GM18502 (cell line): ENCODE data around the gene TPRG1.

ENCODE experiments used
- ATAC-seq: cut with Tn5 transposase; IDR thresholded peaks from one replicate; pipeline ENCODE4 v1.9.1; 2021; ENCODE audit warnings: mild to moderate bottlenecking; ENCODE audit not compliant: unreplicated experiment, poor library complexity

The TPRG1 gene

DNA sequence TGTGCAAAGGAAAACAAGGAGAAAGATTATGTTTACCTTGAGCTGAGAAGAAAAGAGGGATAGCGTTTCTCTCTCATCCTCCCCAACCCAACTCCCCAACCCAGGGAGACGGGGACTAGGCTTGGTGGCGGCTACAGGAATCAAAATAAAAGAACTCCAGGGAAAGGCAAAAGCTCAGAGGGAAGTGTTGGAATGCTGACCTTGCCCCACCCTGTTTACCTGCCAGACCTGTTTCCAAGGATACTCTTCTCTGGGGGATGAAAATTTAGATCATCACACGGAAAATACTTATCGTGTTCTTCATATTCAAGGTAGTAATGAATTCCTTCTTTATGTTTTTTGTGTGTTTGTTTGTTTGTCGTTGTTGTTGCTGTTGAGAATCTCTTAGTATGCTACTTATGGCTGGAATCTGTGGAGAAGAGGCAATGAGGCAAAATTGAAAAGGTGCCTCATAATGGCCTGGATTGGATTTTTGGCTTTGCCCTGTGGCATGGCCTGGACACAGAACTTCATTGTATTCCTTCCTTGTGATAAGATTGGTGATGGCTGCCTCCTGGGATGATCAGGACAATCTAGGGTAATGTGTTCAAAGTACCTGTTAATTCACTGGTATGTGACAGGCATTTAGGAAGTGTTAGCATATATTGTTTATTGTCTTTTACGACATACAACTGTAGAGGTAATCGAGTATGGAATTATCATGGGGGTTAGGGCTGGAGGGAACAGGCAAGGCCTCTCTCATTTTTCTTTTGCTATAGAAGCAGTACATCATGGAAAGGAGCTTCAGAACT, 11.1 kb upstream of the TPRG1 start:
- no peak for ATAC-seq

DNA sequence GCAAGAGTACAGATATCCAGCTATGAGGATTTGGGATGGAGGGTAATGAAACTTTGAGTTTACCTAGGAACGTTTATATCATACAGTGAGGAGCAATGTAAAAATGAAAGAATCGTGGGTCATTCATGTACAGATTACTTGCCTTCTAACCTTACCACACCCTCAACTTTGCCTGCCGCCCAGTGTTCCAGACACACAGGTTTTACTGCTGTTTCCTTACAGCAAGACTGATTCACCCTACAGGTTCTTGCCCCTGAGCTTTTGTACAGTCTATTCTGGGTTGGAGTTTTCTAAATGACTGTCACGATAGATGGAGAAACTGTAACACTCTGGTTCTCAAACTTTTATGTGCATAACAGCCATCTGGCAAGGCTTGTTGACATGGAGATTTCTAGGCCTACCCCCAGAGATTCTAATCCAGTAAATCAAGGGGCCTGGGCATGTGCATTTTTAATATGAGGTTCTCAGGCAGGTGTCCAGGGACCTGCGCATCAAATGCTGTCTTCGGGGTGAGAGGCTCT, 6.6 kb upstream of the TPRG1 start:
- ATAC-seq, result no peak

DNA sequence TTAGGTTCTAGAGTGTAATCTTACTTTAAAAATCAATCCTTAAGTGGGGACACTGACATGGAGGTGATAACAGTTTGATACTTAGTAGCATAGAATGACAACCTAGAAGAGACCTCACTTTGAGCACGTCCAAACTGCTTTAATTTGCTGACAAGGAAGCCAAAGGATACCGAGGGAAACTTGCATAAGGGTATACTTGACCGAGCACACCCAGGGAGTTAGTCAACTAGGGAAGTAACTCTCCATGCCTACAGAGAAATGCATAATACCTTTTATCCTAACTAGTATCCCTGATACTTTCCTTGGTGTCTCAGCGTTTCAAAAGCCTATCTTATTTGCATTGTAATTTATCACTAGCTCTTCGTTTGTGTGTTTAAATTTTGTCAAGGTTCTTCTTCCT, 5.5 kb upstream of the TPRG1 start:
- no peak for ATAC-seq

DNA sequence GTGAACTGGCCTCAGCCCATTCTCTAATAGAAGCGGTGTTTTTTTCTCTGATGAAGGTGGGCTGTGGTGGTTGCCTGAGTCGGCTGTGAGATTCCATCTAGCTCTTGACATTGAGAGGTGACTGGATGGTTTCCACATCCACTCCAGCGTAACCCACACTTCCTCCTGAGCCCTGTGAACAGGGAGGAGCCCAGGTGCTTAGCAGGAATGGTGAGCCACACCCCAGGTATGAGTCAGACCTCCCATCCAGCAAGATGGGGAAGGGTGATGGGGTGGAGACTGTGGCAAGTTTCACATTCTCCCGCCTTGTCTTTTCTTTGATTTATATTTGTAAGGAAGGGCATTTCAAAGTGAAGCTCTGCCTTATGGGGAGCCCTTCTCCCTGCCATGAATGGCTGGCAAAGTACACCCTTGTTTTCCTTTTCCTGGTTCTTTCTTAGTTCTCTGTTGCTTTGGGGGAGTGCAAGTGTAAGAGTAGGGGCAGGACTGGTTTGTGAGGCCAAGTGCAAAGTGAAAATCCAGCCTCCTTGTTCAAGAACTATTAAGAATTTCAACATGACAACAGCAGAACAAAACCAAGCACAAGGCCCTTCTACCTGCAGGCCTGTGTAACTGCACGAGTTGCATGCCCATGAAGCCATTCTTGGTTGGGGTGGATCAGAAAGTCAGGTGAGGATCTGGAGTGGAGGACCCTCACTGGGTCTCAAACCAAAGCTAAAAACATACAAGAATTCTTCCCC, 4.6 kb upstream of the TPRG1 start:
- ATAC-seq, result no peak

DNA sequence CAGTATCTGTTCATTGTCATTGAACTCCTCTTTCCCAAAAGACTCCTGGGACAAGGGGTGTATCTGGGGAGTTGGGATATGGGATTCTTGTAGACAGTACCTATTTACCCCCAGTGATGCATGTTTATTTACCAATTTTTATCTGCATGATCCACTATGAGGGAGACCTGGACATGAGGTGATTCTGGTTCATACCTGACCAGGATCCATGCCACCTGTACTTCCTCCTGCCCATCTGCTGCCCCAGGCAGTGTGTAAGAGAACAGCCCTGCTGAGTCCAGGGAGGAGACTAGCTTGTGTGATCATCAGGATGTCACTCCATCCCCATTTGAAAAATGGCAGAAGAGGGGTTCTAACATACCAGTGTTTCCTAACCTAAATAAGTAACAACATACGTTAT, 3.1 kb upstream of the TPRG1 start:
- no peak for ATAC-seq

DNA sequence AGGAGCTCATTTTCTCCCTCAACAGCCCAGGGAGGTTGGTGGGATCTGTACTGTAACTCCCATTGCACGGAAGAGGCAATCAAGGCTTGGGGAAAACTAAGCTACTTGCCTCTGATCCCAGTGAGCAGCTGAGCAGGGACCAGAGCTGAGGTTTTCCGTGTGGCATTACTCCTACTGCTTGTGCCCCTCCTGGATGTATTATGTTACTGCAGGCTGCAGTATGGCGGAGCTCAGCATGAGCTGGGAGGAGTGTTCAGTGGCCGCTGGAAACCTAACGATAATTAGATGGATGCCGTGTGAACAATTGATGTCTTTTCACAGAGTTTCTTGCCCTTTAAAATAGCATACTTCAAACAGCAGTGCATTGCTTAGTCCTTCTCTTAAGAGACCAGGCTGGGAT, 2.0 kb upstream of the TPRG1 start:
- ATAC-seq, result no peak

DNA sequence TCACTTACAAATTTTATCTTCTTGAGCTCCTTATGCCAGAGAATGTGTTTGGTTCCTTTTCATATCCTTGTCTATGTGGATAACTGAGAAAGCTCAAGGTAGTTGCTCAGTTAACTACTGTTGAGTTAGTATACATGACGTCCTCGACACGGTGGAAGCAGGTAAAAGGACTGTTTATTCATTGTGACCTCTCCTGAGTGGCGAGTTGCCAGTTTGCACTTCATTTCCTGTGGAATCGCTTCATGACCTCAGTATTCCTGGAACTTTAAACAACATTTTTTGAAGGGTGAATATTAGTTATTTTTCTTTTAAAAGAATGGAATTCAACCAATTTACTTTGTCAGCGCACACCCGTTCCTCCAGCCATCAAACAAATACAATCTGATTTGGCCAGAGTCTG, 1.2 kb upstream of the TPRG1 start:
- no peak for ATAC-seq

DNA sequence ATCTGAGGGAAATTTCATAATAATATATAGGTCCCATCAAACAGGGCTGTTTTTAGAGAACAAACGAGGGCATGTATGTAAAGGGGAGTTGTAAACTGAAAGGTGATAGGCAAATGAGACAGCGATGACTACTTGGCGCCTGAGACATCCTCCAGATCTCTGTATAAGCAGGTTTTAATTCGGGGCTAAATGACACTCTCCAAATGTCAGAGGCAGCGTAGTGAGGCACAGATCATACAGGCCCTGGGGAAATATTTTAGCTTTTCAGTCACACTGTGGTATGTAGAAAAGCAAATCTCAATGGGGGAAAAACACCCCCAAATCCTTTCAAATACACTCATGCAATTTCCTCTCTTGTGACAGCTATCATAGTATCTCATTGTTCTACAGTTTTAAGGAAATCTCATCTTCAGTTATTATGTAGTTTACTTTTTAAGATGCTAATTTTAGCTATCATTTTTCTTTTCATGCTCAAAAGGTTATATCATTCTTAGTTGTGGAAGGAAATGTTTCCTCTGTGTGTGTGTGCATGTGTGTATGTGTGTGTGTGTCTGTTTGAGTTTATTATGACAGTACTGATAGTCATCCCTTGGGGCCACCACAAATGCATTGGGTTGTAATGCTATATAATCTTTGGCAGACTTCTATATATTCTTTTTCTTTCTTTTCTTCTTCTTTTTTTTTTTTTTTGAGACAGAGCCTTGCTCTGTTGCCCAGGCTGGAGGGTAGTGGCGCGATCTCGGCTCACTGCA, 1.1 kb downstream of the TPRG1 start:
- no peak for ATAC-seq

DNA sequence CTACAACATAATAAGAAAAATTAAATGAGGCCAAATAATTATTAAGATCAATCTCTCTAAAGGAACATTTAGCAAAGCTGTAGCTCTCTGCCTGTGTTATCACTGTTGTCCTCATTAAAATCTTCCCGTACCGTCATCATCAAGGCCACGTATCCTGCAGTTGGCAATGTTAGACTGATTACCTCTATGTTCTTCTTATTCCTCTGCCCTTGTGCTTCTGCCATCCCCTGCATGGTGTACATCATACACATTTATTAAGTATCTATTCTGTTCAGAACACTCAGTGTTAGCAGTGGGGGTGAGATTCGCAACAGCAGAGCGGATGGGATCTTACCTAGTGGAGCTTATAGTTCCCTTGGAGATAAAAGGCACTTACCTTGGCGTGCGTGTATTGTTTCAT, 12.8 kb downstream of the TPRG1 start:
- ATAC-seq, result no peak

DNA sequence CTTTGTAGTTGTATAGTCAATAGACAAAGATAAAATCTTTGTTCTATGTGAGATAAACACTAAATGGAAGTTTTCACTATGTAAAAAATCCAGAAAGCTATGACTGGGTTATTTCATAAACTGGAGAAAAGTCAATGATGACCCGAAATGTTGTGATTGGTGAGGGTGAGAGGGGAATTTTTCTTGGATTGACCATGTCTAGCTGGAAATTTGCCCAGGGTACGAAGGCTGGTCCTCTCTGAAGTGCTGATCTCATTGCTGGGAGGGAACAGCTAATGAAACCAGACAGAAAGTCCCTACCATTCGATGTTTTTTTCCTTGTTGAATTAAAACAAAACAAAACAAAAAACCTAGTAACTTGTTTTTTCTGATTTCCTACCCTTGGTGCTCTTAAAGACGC, 14.3 kb downstream of the TPRG1 start:
- no peak for ATAC-seq

DNA sequence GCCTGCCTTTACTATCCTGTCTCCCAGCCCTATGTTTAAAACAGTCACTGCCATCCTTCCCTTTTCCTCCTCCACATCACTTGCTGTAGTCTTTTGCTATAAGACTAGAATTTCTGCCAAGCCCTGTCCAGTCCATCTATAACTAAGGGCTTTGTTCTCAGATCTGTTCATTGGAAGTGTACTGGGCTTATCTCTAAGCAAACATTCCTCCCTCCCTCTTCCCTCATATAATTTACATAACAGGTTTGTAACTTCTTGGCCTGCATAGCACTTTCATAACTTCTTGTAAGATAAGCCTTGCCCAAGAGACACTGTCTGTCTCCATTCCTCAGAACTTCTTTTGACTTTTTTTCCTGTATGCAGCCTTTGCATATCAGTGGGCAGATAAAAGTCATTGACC, 16.7 kb downstream of the TPRG1 start:
- no peak for ATAC-seq

DNA sequence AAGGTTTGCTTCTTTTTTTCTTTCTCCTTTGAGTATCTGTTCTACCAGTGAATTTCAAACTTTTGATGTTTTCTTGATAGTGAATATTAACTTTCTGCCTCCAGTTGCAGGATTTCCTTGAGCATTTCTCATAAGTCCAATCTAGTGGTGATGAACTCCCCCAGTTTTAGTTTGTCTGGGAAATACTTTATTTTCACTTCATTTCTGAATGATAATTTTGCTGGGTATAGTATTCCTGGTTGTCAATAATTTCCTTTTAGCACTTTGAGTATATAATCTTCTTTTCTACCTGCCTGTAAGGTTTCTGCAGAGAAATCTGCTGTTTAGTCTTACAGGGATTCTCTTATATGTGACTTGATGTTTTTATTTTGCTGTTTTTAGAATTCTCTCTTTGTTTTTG, 21.0 kb downstream of the TPRG1 start:
- no peak for ATAC-seq

DNA sequence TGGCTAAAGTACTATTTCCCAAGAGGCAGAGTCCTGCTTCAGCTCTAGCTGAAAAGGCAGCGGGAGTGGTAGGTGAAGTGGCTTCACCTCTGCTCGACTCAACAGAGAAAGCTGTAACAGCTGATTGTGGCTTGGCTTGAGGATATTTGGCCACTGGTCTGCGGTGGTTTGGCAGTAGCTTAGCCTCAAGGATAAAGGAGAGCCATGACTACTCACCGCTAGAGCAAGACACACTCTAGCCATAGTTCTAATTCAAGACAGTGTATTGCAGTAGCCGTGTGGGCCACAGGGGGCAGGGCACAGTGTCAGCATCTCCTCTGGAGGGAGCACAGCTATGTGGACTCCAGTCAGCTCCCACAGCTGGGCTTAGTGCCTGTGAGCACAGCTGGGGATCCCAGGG, 23.5 kb downstream of the TPRG1 start:
- no peak for ATAC-seq

DNA sequence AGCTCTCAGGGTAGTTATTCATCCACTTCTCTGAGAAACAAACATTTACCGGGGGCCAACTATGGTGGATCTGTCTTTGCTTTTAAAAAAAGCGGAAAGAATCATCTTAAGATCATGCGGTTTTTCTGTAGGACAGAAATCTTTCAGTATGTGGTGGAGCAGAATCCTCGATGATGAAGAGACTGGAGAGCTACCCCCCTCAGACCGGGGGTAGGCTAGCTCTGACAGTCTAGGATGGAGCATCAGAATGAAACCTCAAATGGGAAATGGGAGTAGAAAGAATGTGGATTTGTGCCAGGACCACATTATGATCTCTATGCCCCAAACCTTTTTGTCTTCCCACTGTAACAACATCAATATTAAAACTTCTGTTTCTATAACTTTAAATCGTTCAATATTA, 30.3 kb downstream of the TPRG1 start:
- no peak for ATAC-seq

DNA sequence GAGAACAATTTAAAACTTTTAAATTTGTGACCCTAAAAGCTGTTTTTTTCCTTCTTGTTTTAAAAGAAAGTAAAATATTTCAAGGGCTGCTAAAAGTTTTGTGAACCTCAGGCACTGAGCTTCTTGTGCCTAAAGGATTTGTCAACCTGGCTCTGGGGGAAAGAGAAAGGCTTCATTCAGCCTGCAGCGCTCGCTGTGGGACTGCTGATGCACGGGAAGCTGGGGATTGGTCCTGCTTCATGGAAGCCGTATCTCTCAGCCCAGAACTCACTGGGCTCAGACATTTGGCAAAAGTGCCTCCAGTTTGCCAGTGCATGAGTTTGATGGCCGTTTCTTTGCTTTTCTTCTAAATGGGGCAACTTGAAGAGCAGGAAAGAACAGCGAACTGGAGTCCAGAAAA, 30.8 kb downstream of the TPRG1 start:
- no peak for ATAC-seq

DNA sequence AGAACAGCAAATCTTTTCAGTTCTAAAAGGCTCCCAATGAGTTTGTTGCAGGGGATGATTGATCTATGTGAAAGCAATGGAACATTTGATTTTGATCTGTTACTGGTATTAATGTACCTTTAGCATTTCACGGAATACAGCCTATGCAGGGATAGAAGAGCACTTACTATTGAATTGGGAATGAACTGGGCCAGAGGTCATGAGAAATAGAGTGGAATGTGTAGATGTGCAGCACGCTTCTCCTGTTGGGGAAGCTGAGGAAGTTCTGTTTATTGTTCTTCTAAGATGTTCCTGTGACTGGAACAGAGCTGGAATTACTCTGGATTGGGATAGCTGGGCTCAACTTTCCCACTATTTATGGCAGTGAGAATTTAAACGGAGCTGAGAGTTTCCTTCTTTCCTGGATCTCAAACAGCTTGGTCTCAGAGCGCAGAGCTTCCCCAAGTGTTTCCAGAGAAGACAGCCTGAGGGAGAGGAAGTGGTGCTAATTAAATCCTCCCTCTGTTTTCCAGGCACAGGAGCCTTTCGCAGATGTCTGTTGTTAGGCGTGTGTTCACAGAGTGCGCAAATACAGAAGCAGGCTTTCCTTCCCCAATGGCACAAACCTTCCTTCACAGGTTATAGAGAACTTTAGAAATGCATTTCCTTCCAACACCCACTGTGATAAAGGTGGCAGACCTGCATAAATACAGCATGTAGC, 32.5 kb downstream of the TPRG1 start:
- no peak for ATAC-seq

DNA sequence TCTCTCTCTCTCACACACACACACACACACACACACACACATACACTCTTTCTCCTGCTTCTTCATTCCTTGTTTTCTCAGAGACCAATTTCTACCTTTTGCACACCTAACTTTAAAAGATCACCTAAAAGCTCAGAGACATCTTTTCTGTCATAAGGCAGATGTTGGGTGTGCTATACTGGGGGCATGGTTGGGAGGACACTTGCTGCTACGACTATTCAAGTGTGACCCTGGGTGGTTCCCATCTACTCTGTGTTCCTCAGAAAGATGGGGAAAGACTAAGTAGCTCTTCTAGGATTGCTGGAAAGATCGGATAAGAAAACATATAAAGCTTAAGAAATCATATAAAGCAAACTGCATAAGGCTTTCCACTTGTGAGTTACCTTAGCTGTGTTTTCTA, 33.2 kb downstream of the TPRG1 start:
- no peak for ATAC-seq

DNA sequence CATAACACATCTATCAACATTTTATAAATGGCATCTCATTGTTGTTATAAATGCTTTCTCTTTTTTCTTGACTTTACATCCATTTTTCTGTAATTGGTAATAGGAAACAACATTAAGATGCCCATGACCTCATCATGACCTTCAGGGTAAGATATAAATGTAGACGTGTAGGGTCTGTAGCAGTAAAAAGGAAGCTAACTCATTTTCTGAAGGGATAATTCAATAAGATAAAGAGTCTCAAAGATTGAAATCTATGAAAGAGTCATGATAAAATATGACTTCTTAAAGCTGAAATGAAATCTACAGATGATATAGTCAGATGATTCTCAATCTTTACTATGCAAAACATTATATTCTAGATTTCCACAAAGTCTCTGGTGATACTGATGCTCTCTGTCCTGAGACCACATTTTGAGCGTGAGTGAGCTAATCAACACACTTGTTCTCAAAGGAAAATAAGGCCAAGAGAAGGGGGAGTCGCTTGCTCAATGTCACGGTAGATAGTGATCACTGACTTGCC, 38.5 kb downstream of the TPRG1 start:
- no peak for ATAC-seq

DNA sequence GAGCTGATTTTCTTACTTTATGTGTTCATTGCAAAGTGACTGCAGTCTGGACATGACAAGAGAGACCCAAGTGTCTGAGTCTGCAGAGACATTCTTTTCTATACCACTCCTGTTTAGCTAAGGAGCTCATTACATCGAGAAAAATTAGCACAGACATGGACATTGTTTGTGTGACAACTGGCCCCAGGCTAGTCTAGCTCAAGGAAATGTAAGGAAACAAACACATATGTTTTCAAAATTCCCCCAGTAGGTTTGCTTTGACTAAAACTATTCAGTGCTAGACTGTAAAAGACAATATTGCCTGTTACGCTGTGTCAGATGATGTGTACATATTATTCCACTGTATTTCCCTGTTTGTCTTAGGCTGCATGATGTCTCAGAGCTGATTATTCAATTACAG, 40.9 kb downstream of the TPRG1 start:
- ATAC-seq, result no peak

DNA sequence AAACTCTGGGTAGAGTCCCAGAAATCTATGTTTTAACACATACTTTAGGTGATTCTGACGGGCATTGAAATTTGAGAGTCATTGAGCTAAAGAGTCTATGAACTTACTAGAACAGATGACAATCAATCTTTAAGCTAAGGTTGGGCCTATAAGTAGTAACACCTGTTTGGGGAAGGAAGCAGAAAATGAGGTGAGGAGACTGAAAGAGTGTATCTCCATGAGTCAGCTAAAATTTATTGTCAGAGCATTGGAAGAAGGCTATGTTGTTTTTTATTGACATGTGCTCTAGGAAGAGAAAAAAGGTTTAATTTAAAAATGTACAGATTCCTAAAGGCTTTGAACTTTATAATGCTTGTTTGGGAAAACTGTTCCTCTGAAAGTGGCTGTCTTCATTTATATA, 42.9 kb downstream of the TPRG1 start:
- no peak for ATAC-seq
